SKM-1 treated with dmso at 0.1 percent for 144 hours (cell line): ENCODE measurements around the gene IFI6.
"Not testable (repeated sequence)": the region's sequence is repeated elsewhere in the genome, so short reads cannot be mapped to it uniquely, and the experiment has no call there.

ENCODE experiments used
- DNase-seq: peaks from one replicate; lab custom pipeline; 2025; ENCODE audit not compliant: unreplicated experiment; lab: John Stamatoyannopoulos, UW

IFI6 gene

DNA sequence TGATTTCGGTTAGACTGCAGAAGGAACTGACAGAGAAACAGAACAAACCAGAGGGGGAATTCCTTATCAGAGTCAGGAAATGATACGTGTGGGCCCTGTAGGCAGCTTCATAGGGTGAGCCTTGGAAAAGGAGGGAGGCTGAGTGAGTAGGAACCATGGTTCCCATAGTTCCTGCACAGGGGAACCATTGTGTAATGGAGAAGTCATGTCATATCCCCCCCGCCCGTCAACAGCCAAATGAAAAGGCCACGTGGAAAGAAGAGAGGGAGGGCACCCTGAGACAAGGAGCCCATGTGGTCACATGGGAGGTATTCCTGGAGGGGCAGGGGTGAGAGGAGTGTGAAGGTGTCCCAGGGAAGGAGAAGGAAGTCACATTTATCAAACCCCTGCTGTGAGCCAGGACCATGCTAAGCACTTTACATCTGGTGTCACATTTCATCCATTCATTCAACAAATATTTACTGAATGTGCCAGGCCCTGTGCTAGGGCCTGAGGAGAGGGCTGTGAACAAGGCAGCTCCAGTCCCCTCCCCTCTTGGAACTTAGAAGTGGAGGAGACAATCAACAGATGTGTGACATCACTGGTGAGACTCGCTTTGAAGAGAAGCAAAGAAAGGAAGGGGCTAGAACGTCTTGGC lies 21.3 kb downstream of the IFI6 start:
- DNase-seq, result no peak

DNA sequence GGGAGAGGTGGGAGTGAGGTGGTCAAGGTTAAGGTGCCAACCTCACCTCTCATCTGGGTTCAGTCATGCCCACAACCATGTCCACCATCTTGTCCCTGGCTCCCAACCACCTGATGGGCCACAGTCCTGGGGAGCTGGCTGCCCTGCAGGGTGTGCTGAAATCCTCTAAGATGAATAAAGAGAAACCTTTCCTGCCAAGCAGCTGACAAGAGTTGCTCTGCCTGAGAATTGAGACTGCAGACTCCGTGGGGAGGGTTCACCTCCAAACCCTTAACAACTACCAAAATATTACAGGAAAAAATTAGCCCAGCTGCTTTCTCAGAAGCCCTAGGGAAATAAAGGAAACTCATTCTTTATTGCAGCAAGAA lies 21.8 kb downstream of the IFI6 start:
- DNase-seq, result no peak

DNA sequence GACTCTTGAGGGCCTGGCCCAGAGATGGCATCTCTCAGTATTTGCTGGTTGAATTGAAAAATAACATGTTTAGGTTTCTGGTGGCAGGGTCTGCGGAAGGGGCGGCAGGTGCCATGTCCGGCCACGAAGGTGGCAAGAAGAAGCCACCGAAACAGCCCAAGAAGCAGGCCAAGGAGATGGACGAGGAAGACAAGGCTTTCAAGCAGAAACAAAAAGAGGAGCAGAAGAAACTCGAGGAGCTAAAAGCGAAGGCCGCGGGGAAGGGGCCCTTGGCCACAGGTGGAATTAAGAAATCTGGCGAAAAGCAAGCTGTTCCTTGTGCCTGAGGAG lies 22.7 kb downstream of the IFI6 start:
- DNase-seq, result no peak

DNA sequence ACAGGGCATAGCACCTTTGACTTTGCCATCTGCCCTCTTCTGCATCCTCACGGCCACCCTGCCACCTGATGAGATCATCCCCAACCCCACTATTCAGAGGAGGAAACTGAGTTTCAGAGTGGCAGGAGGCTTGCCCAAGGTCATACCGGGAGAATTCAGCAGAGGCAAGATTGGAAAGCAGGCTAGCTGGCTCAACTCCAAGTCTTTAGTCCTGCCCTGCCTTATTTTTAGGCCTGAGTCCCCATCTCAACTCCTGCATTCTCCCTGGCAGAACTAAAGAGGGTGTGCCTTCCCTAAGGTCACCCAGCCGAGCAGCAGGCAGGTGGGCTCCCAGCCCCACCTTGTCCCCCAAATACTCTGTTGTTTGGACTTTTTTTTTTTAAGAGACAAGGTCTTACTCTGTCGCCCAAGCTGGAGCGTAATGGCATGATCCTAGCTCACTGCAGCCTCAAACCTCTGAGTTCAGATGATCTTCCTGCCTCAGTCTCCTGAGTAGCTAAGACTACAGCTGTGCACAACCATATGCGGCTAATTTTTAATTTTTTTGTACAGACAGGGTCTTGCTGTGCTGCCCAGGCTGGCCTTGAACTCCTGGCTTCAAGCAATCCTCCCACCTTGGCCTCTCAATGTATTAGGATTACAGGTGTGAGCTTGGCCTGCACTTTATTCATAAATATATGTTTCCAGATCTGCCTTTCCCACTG lies 23.2 kb downstream of the IFI6 start:
- DNase-seq, result no peak

DNA sequence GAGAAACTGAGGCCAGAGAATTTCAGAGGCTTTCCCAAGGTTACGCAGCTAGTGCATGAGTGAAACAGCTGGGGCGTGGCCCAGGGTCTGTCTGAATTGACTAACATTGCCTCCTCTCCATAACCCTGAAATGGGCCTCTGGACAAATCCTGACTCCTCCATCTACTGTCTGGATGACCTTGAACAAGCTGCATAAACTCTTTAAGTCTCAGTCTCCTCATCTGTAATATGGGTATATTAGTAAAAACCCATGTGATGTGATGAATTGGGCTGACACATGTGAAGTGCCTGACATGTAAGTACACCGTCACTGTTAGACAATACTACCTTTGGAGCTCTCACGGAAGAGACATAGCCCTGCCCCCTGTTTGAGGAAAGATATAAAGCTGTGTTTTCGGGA lies 24.7 kb downstream of the IFI6 start:
- no peak for DNase-seq

DNA sequence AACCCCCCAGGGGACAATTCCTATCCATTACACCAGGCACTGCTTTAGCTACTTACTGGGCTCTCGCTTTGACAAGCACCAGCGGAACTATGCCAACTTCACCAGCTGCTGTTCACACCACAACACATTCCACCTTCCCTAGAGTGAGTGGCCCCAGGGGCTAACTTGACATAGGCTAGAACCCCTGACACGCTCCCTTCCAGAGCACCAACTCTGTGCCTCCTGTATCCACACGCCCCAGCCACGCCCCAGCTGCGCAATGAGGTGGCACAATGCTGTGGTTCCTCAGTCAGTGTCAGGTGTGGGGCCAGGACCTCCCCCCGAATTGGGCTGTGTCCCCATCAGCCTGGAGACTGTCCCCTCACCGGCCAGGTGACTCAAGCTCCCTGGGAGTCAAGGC lies 25.3 kb downstream of the IFI6 start:
- no peak for DNase-seq

DNA sequence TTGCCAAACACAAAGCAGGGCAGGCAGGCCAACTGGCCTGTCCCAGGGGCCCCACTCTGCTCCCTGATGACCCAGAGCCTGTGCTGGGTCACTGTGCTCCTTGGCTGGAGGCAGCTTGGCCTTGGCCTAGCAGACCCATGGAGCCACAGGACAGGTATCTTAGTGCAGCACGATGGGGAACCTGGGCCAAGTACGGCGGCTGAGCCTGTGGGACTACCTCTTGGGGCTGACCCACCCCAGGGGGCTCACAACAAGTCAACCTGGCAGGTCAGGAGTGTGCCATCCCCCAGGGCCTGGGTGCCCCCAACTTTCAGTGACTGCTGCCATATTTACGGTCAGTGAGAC lies 26.9 kb downstream of the IFI6 start:
- no peak for DNase-seq

DNA sequence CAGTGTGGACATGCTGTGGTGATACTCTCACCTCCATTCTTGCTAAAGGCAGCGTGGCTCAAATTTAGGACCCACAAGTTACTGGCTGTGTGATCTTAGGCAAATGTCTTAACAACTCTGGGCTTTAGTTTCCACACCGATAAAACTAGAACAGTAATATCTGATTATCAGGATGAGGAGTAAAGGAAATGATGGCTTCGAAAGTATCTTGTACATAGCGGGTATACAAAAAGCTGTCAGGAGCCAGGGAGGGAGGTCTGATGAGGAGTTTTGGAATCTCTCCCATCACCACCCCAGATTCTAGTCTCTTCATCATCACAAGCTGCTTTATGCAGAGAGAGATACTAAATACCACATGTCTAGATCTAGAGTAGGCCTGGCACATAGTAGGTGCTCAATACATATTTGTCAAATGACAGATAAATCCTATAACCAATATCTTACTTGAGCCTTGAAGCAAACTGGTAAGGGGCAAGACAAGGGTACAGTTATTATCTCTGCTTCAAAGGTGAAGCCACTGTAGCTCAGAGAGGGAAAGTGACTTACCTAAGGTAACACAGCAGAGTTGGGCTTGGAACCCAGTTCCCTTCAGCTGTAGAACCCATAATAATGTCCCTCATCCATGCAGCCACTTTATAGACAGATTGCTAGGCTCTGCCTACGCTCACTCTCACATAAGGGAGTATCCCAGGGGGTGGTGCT lies 27.5 kb downstream of the IFI6 start:
- DNase-seq, result no peak

DNA sequence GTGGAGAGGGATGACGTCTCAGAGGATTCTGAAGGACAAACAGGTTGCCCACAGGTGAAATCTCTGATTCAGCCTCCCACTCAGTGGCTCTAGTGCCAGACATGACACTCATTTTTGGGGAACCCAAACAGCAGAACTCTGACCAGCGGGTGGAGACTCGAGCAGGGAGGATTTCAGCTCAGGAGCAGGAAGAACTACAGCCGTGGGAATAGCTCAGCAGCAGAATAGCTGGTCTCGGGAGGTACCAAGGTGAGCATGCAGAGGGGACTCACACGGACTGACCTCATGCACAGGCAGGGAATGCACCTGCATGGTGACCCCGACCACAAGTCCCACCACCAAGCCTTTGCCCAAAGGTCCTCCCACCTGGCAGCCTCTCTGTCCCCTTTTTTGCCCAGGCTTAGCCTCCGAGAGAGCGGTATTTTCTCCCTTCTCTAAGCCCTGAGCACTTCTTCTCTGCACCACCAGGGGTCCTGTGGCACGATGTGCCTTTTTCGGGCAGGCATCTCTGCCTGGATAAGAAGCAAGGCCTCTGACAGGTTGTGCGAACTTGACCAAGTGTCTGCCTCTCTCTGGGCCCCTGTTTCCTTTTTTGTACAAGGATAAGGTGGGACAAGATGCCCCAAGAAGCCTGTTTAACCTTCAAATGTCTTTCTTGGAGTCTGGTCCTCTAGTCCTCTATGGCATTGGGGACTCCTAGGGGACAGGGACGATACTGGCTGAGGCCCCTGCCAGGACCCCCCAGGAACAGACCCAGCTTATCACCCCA lies 28.2 kb downstream of the IFI6 start:
- peak; percentile 26 for DNase-seq

DNA sequence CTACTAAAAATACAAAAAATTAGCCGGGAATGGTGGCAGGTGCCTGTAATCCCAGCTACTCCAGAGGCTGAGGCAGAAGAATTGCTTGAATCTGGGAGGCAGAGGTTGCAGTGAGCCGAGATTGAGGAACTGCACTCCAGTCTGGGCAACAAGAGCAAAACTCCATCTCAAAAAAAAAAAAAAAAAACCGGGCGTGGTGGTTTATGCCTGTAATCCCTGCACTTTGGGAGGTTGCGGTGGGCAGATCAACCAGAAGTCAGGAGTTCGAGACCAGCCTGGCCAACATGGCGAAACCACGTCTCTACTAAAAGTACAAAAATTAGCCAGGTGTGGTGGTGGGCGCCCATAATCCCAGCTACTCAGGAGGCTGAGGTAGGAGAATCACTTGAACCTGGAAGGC lies 31.5 kb downstream of the IFI6 start:
- not testable (repeated sequence) for DNase-seq

DNA sequence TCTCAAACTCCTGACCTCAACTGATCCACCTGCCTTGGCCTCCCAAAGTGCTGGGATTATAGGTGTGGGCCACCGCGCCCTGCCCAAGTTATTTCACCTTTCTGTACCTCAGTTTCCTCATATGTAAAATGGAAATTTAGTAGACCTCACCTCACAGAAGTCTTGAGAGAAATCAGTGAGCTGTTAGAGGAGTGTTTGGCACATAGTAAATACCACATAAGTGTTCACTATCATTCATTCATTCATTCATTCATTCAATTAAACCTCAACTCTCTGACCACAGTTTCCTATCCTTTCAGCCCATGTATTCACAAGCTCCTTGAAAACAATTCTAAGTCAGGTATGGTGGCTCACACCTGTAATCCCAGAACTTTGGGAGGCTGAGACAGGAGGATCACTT lies 33.2 kb downstream of the IFI6 start:
- no peak for DNase-seq

DNA sequence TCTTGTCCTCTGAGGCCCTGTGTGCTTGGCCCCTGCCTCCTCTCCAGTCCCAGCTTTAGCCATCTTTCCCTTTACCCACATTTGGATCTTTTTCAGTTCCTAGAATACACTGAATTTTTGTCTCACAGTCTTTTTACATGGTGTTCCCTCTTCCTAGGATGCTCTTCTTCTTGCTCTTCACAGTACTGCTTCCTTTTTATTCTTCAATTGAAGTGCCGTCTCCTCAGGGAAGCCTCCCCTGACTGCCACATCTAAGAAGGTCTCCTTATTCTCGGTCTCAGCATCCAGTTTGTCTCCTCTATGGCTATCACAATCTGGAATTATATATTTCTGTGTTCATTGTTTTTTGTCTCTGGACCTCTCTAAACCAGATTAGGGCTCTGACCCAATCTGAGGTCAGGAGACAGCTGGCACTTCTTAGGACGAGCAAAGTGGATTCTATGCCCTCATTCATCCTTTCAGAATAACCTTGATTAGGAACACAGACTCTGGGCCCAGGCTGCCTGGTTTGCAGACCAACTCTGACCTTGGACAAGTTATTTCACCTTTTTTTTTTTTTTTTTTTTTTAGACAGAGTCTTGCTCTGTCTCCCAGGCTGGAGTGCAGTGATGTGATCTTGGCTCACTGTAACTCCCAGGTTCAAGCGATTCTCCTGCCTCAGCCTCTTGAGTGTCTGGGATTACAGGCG lies 33.8 kb downstream of the IFI6 start:
- no peak for DNase-seq

DNA sequence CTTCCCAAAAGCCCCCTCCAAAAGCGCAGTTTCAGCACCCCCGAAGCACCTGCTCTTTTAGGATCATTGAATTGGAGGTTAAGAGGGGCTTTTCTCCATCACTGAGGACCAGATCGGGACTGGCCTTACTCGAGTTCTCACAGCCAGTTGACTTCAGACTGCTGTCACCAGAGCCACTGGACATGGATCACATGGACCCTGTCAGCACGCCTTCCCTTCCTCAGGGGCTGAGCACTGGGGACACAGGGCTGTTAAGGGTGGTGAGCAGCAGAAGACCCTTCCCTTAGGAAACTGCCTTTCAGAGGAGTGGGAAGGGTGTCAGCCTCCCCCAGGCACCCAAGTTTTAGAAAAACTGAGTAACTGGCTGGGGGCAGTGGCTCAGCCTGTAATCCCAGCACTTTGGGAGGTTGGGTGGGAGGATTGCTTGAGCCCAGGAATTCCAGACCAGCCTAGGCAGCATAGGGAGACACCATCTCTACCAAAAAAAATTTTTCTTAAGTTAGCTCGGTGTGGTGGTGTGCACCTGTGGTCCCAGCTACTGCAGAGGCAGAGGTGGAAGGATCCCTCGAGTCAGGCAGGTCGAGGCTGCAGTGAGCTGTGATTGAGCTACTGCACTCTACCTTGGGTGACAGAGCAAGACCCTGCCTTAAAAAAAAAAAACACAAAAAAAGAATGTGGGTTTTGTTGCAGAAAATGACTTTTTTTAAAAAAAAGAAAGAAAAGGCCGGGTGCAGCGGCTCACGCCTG lies 36.4 kb downstream of the IFI6 start:
- no peak for DNase-seq

DNA sequence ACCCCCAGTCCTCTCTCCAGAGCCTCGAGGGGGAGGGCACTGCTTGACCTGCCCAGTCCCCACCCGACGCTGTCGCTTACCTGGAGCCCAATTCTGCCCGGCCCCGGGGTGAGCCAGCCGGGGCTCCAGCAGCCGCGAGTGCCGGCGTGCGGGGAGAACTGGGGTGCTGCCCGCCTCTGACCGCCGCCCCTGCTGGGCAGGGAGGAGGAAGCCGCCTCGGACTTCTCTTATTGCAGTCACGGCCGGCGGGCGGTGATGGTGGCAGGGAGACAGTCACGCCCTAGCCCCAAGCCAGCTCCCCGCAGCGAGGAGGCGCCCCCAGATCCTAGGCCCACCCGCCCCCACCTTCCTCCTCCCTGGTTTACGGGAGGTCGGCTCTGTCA lies 37.0 kb downstream of the IFI6 start, which contains the start of gene FGR:
Gene FGR (minus strand): TSS at position 201 of the 383 bp plus-strand sequence. CDS start 11,269 bp downstream, outside the sequence.
- no peak for DNase-seq

DNA sequence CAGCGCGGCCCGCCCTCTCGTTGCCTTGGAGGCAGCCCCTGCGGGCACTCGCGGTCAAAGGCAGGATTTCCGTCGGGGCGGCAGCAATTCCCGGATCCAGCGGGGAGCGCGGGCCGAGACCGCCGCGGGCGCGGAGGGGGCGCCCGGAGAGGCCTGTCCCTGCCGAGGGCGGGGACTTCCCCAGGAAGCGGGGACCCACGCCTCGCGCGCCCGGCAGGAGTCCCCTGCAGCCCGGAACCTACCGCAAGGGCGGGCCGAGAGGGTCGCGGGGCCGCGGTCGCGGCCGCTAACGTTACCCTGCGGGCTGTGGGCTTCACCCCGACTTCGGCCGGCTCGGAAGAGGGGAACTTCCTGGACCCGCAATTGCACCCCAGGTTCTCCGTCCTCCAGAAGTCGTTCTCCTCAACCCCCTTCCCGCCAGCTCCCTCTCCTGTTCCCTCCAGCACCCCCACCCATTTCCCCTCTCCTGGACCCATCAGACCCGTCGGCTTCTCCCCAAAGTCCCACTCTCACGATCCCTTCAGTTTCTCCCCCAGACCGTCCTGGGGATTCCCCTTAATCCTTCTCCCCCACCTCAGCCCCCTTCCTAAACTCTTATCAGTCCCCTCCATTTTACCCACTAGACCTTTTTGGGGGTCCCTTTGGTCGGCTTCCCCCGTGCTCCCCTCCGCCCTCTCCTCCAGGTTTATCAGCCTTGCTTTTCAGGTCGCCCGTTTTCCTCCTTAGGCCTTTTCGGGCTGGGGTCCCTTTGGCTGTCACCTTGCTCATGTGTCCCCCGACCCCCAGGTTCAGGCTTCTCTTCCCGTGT lies 37.6 kb downstream of the IFI6 start:
- DNase-seq, result no peak

DNA sequence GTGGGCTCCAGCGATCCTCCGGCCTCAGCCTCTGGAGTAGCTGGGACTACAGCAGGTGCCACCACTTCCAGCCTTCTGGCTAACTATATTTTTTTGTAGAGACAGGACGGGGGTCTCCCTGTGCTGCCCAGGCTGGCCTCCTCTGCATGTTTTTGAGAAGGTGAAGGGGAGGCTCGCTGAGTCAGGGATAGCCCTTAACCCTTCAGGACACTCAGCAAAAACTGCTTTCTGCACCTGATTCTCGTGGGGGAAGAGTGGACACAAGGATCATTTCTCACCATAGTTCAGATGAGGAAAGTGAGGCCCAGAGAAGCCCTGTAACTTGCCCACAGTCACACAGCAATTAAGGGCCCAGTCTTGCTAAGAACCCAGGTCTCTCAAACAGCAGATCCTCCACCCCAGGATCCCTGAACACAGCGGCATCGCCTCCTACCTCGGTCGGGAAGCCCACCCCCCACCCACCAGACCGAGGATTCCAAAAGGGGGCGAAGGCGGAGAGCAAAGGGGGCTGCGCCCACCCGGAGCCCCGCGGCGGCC lies 38.3 kb downstream of the IFI6 start:
- DNase-seq, result no peak

DNA sequence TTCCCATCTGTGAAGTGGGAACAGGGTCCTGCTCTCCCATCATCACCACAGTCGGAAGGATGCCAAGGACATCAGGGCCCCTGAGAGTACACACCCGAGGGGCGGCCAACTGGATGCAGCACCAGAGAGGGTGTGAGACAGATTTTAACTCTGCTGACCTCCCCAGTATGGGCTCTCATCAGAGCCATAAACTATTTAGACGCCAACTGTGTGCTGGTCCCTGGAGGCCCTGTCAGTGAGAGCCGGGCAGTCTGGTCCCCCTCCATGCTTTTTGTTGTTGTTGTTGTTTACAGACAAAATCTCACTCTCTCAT lies 38.7 kb downstream of the IFI6 start:
- no peak for DNase-seq

DNA sequence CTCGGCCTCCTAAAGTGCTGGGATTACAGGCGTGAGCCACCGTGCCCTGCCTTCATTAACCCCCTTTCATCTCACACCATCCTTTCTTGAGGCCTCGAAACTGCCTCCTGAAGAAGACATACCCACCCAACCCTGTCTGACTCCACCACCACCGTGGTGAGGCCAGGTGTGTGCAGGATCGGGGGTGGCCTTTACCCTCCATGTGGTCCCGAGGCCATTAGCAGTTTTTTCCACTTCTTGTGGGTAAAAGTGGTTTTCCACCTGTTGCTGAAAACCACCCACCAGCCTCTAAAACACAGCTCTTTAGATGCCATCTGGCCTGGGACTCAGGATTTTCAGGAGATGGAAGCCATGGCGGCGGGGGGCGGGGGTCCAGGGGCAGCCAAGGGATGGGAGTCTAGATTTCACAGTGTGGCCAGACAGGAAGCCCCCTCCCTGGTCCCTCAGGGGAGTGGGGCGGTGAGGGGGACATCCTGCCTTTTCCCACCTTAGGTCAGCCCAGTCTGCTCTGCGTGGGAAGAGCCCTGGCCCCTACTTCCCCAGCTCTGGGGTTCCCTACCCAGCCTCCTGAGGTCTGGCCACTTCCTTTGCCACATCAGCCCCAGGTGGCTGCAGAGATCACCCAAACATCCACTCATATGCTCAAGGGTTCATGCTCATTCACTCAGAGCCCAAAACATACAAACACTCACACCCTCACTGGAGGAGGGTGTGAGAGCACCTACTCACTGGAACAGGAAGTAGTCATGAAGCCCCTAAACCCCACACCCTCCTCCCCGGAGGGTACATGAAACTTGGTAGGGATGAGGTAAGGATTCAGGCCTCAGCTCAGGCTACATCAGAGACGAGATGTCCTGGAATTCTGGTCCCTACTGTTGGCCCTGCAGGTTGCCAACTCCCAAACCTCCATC lies 39.4 kb downstream of the IFI6 start:
- DNase-seq, result peak; percentile 51
